Osteoblast (primary cell): ENCODE results near the gene KBTBD8. TPM values are rescaled to one million over a fixed set of nuclear protein-coding genes. Genes with fewer than 3 reads are reported as not detected.

ENCODE experiments used
- DNase-seq: peaks from one replicate; pipeline ENCODE4 v3.0.0; 2011; ENCODE audit warnings: low spot score, mixed read lengths; ENCODE audit not compliant: insufficient read length; ENCODE audit errors: missing footprints
- H2AFZ ChIP-seq: 2 replicates; pipeline ENCODE4 v1.6.0; 2011; ENCODE audit warnings: mild to moderate bottlenecking, low read length
- H3K27ac ChIP-seq: 2 replicates; pipeline ENCODE4 v1.5.1; 2011; ENCODE audit warnings: mild to moderate bottlenecking, low read depth, low read length, moderate library complexity
- H3K27me3 ChIP-seq: 2 replicates; pipeline ENCODE4 v1.6.0; 2012; ENCODE audit warnings: mild to moderate bottlenecking, control low read depth, inconsistent platforms, low read length, moderate library complexity; ENCODE audit not compliant: insufficient read depth
- H3K36me3 ChIP-seq: 2 replicates; pipeline ENCODE4 v1.5.1; 2011; ENCODE audit warnings: mild to moderate bottlenecking, low read length, control low read depth, moderate library complexity; ENCODE audit not compliant: insufficient read depth
- H3K4me1 ChIP-seq: 2 replicates; pipeline ENCODE4 v1.5.1; 2011; ENCODE audit warnings: mild to moderate bottlenecking, low read length, control low read depth, moderate library complexity; ENCODE audit not compliant: insufficient read depth
- H3K4me2 ChIP-seq: 2 replicates; pipeline ENCODE4 v1.6.0; 2011; ENCODE audit warnings: mild to moderate bottlenecking, low read length; ENCODE audit not compliant: insufficient read depth
- H3K4me3 ChIP-seq: fragments of 200-600 bp; sonication (generic); 3 replicates; pipeline ENCODE4 v1.5.1; 2012; ENCODE audit warnings: mild to moderate bottlenecking, low read length, inconsistent platforms; ENCODE audit not compliant: insufficient read depth
- H3K79me2 ChIP-seq: 2 replicates; pipeline ENCODE4 v1.6.0; 2012; ENCODE audit warnings: mild to moderate bottlenecking, low read length, control low read depth, inconsistent platforms; ENCODE audit not compliant: insufficient read depth
- H3K9me3 ChIP-seq: 2 replicates; pipeline ENCODE4 v1.5.1; 2011; ENCODE audit warnings: low read depth, low read length, control low read depth
- H4K20me1 ChIP-seq: 2 replicates; pipeline ENCODE4 v1.6.0; 2012; ENCODE audit warnings: mild to moderate bottlenecking, low read length, control low read depth; ENCODE audit not compliant: insufficient read depth
- CTCF ChIP-seq: IDR thresholded peaks from 2 replicates; pipeline ENCODE4 v1.5.1; 2011; ENCODE audit warnings: mild to moderate bottlenecking, low read depth, low read length, moderate library complexity; ENCODE audit errors: extremely low read depth
- total RNA-seq: library from RNA; depleted of rRNA; stranded (reverse); fragments of >200 nt; gene quantifications from 2 replicates; pipeline ENCODE4 v1.2.3, GENCODE V29; 2012

KBTBD8 gene
- total RNA-seq, 1 donor: 1.1 TPM

DNA sequence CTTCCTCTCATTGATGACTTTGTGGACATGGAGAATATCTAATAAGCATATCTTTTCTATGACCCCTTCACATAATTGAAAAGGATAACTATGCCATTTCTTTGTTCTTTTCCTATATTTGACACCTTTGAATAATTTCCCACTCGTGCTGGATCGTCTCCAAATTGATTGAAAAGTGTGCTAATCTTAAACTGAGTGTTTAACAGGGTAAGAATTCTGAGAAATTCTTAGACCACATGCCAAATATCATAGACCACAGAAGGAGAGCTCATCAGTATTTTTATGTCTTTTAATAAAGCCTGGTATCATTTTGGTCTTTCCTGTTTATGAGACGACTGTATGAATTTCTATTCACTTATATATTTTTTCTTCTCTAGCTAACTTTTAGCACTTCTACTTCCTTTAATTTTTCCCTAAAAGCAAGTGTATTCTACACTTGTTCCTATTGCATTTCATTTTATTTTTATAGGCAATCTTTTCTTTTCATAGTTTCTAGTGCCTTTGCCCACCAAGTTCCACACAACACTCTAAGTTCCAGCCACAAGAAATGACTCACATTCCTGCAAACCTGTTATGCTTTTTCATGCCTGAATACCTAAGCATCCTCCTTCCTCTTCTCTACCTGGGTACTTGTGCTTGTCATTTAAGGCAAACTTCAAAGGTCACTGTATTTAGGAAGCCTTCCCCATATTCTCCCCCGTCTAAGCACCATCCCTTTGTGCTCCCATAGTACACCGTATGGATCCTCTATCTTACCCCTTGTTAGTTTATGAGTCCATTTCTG lies 30.1 kb downstream of the KBTBD8 start:
- DNase-seq: no peak
- no peak overlapping the region for H3K27ac ChIP-seq
- no peaks in the 10 kb centered on the region for H3K27me3 ChIP-seq
- H3K4me1 ChIP-seq: no peaks in the 10 kb centered on the region
- no peak overlapping the region for H2AFZ ChIP-seq
- H3K9me3 ChIP-seq: no peaks in the 10 kb centered on the region
- no peaks in the 10 kb centered on the region for H3K79me2 ChIP-seq
- H3K4me2 ChIP-seq: no peak overlapping the region
- no peak for TF ChIP-seq CTCF
- H4K20me1 ChIP-seq: no peaks in the 10 kb centered on the region
- no peak overlapping the region for H3K4me3 ChIP-seq
- H3K36me3 ChIP-seq: no peaks in the 10 kb centered on the region

DNA sequence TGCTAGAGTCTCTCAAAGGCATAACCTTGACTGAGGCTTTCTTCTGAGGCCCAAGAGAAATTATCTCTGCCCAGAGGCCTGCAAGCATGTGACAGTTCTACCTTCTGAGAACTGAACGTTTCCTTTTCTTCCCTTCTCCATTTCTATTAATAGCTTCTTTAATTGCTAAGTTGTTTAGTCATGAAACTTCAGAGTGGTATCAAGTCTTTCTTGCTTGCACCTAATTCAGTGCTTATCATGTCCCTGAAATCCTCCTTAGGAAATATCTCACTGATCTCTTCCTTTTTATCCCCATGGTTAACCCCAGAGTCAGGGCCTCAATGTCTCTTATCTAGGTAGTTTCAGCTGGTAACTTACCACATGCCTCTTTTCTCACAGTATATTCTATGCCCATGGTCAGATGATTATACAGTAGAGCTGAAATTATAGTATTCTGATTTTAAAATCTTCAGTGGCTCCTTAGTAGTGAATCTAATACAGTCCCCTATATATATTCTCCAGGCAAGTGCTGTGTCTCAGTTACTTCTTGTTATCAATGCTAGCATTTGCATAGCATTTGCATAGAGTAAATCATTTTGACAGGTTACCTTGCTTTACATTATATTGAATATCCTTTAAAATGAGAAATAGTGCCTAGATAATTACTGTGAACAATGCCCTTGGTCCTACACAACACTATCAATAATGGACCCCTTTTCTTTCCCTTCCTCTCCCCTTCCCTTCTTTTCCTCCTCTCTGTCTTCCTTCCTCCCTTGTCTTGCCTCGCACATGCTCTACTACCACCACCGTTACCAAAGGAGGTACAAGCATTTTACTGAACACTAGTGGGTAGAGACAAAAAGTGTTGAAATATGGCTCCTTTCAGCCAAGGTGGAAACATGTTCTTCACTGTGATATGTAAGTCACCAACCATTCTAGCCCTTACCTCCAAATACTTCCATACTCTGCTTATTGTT lies 33.0 kb downstream of the KBTBD8 start:
- TF ChIP-seq CTCF: no peak
- no peak overlapping the region for H3K4me3 ChIP-seq

GRCh38 chr3:67031986-67032385 lies 33.9 kb downstream of the KBTBD8 start:
- no peak overlapping the region for H2AFZ ChIP-seq
- no peak for DNase-seq
- H3K79me2 ChIP-seq: no peaks in the 10 kb centered on the region
- no peak overlapping the region for H3K4me3 ChIP-seq
- H3K36me3 ChIP-seq: no peaks in the 10 kb centered on the region
- H4K20me1 ChIP-seq: no peaks in the 10 kb centered on the region
- H3K9me3 ChIP-seq: no peaks in the 10 kb centered on the region
- H3K27me3 ChIP-seq: no peaks in the 10 kb centered on the region
- no peaks in the 10 kb centered on the region for H3K4me1 ChIP-seq
- H3K4me2 ChIP-seq: no peak overlapping the region
- no peak for TF ChIP-seq CTCF
- H3K27ac ChIP-seq: no peak overlapping the region

More for the DNA sequence above, 33.0 kb downstream of the KBTBD8 start:
- Histone ChIP-seq H3K27ac (no peak overlapping the region), H4K20me1 (no peaks in the 10 kb centered on the region), H2AFZ (no peak overlapping the region), H3K4me2 (no peak overlapping the region), H3K36me3 (no peaks in the 10 kb centered on the region), H3K27me3 (no peaks in the 10 kb centered on the region), H3K79me2 (no peaks in the 10 kb centered on the region), H3K4me1 (no peaks in the 10 kb centered on the region), H3K9me3 (no peaks in the 10 kb centered on the region)
- no peak for DNase-seq

DNA sequence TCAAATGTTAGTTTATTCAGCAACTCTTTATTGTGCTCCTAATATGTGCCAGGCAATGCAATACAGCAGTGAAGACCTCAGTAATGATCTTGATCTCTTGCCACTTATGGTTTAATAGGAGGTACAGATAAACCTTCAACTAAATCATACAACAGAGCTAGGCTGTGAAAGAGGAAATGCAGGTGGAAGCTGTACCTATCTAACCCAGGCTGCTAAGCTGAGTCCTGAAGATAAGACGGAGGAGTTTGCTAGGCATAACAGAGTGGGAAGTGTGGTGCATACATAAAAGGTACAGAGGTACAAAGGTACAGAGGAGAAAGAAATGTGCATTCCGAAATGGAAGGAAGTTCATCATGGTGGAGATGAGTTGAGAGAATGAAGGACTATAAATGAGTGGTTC lies 35.0 kb downstream of the KBTBD8 start:
- Histone ChIP-seq H3K27me3 (no peaks in the 10 kb centered on the region), H3K4me1 (no peaks in the 10 kb centered on the region), H4K20me1 (no peaks in the 10 kb centered on the region), H3K4me2 (no peak overlapping the region), H2AFZ (no peak overlapping the region), H3K27ac (no peak overlapping the region), H3K9me3 (no peaks in the 10 kb centered on the region), H3K79me2 (no peaks in the 10 kb centered on the region), H3K36me3 (no peaks in the 10 kb centered on the region), H3K4me3 (no peak overlapping the region)
- TF ChIP-seq CTCF: no peak
- no peak for DNase-seq
